Measurements from ENCODE around the gene RAX2.

Gene RAX2

GRCh38 chr19:3733549-3734309 is 38.3 kb downstream of the RAX2 start:
- DNase-seq = no peak

- DNase-seq = no peak
These were observed 39.9 kb downstream of the RAX2 start for GRCh38 chr19:3732108-3732507.

- DNase-seq = no peak
These were observed 41.5 kb downstream of the RAX2 start for GRCh38 chr19:3730457-3730958.

GRCh38 chr19:3725640-3726310 is 46.3 kb downstream of the RAX2 start:
- DNase-seq = no peak

- DNase-seq = no peak
These were observed 46.9 kb downstream of the RAX2 start for GRCh38 chr19:3725121-3725520.

GRCh38 chr19:3723883-3724282 is 48.1 kb downstream of the RAX2 start:
- DNase-seq = no peak

- no peak for DNase-seq
These were observed 48.9 kb downstream of the RAX2 start for GRCh38 chr19:3723110-3723488.

- DNase-seq = no peak
These were observed 49.5 kb downstream of the RAX2 start for GRCh38 chr19:3722443-3723109.

- DNase-seq = no peak
These were observed 50.1 kb downstream of the RAX2 start for GRCh38 chr19:3721887-3722442.

- peak in 38 of 58 donors; percentile 1 to 68 (median 16) for DNase-seq
These were observed 50.7 kb downstream of the RAX2 start for GRCh38 chr19:3721131-3721886.

- DNase-seq = no peak
These were observed 51.6 kb downstream of the RAX2 start for GRCh38 chr19:3720349-3720917.

- no peak for DNase-seq
These were observed 52.2 kb downstream of the RAX2 start for GRCh38 chr19:3719868-3720267.
